ENCODE measurements around the gene SUOX. TPM values are rescaled to one million over a fixed set of nuclear protein-coding genes. Genes with fewer than 3 reads are reported as not detected.
A peak's percentile ranks its signal among the peaks of the same experiment; 100 is the strongest.

SUOX gene
- total RNA-seq, 6 donors from 2014 or later, result 12.8 to 36.3 (median 21.9) TPM

DNA sequence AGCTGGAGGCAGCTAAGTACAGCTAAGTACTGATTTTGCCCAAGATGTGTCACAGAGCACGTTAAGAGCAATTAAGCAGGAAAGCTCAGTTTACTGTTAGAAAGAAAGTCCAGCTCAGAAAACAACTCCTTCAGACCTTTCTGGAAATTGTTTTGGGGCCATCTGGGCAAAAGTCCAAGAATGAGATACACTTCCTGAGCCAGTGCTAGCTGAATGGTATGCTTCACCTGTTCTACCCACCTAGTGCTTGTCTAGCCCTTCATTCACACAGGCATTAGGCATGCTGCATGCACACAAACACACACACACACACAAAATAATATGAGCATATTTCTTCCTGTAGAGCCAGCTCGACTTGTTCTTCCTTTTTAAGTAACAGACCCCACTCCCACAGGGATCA lies 17.1 kb downstream of the SUOX start:
- H3K4me1 ChIP-seq, result peaks cover 0 to 16% (median 7%) of the 10 kb centered on the region in 4 donors
- peak in 1 of 2 donors; percentile 50 for DNase-seq
- no peaks in the 10 kb centered on the region for H3K27me3 ChIP-seq
- H3K9me3 ChIP-seq, result no peaks in the 10 kb centered on the region
- H3K36me3 ChIP-seq, result peaks cover 0 to 3% (median 0%) of the 10 kb centered on the region in 4 donors
- ATAC-seq (ENCODE audit: low FRiP score in 2 of 2), result peak in 1 of 2 donors; percentile 76
- WGBS, 2 donors, result 26 to 28% methylated on average over 2 of the region's 2 CpGs
- TF ChIP-seq POLR2AphosphoS5 (IDR thresholded peaks at IDR 0.05), result no peak
- TF ChIP-seq, protein P1, sequence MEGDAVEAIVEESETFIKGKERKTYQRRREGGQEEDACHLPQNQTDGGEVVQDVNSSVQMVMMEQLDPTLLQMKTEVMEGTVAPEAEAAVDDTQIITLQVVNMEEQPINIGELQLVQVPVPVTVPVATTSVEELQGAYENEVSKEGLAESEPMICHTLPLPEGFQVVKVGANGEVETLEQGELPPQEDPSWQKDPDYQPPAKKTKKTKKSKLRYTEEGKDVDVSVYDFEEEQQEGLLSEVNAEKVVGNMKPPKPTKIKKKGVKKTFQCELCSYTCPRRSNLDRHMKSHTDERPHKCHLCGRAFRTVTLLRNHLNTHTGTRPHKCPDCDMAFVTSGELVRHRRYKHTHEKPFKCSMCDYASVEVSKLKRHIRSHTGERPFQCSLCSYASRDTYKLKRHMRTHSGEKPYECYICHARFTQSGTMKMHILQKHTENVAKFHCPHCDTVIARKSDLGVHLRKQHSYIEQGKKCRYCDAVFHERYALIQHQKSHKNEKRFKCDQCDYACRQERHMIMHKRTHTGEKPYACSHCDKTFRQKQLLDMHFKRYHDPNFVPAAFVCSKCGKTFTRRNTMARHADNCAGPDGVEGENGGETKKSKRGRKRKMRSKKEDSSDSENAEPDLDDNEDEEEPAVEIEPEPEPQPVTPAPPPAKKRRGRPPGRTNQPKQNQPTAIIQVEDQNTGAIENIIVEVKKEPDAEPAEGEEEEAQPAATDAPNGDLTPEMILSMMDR (IDR thresholded peaks at IDR 0.05), result no peak
- no peak for TF ChIP-seq POLR2A (IDR thresholded peaks at IDR 0.05)
- no peak for TF ChIP-seq EP300 (IDR thresholded peaks at IDR 0.05)
- H3K27ac ChIP-seq, result peak overlapping the region; percentile 12 to 44 (median 38)
- no peak overlapping the region for H3K4me3 ChIP-seq

DNA sequence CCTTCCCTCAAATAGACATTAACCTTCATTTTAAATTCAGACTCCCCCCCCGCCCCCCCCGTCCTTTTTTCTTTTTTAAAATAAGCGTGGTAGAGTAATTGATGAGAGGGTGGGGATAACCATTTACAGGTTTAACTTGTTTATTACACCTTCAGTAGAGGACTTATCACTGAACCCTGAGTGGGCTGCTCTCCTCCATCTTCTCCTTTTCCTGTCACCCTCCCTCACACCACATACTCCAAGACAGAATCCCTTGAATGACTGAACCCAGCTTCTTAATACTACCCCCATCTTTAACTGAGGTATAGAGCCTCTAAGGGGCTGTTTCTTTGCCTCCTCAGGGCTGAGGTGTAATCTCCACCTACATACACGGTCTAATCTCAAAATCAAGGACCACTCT lies 20.1 kb downstream of the SUOX start:
- DNase-seq, result no peak
- Histone ChIP-seq H3K36me3 (peaks cover 0 to 3% (median 0%) of the 10 kb centered on the region in 4 donors), H3K9me3 (no peaks in the 10 kb centered on the region), H3K27ac (no peak overlapping the region), H3K4me1 (peaks cover 10 to 32% (median 28%) of the 10 kb centered on the region in 4 donors), H3K4me3 (no peak overlapping the region), H3K27me3 (no peaks in the 10 kb centered on the region)
- no peak for ATAC-seq (ENCODE audit: low FRiP score in 2 of 2)
- TF ChIP-seq, protein P1 (IDR thresholded peaks at IDR 0.05), result no peak
- TF ChIP-seq EP300 (IDR thresholded peaks at IDR 0.05) (no peak), POLR2AphosphoS5 (IDR thresholded peaks at IDR 0.05) (no peak), POLR2A (IDR thresholded peaks at IDR 0.05) (no peak)
- WGBS, 2 donors, result 83 to 96% methylated on average over 4 of the region's 4 CpGs

DNA sequence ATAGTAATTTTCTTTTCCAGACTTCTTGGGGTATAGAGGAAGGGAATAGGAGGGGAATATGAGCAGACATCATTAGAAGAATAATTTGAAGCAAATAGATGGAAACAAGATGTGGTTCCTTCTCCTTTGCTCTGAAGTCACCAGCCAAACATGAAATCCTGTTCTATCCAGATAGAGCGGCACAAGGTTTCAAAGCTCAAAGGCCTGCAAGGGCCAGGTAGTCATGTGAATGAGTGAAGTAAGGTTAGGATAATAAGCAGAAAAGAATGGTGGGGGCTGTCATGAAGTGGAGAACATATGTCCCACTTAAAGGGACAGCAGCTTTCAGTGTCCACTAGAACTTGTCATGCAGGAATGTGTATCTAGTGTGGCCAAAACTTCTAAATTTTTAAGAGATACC lies 21.3 kb downstream of the SUOX start:
- DNase-seq (no peak), ATAC-seq (ENCODE audit: low FRiP score in 2 of 2) (no peak)
- no peak overlapping the region for H3K4me3 ChIP-seq
- peaks cover 0 to 3% (median 0%) of the 10 kb centered on the region in 4 donors for H3K36me3 ChIP-seq
- no peaks in the 10 kb centered on the region for H3K9me3 ChIP-seq
- TF ChIP-seq, protein P1 (IDR thresholded peaks at IDR 0.05), result no peak
- no peak for TF ChIP-seq POLR2AphosphoS5 (IDR thresholded peaks at IDR 0.05)
- no peak for TF ChIP-seq EP300 (IDR thresholded peaks at IDR 0.05)
- TF ChIP-seq POLR2A (IDR thresholded peaks at IDR 0.05), result no peak
- WGBS, 2 donors, result 92 to 100% methylated on average over 1 of the region's 1 CpG
- H3K4me1 ChIP-seq, result peaks cover 11 to 30% (median 29%) of the 10 kb centered on the region in 4 donors
- no peak overlapping the region for H3K27ac ChIP-seq
- no peaks in the 10 kb centered on the region for H3K27me3 ChIP-seq

DNA sequence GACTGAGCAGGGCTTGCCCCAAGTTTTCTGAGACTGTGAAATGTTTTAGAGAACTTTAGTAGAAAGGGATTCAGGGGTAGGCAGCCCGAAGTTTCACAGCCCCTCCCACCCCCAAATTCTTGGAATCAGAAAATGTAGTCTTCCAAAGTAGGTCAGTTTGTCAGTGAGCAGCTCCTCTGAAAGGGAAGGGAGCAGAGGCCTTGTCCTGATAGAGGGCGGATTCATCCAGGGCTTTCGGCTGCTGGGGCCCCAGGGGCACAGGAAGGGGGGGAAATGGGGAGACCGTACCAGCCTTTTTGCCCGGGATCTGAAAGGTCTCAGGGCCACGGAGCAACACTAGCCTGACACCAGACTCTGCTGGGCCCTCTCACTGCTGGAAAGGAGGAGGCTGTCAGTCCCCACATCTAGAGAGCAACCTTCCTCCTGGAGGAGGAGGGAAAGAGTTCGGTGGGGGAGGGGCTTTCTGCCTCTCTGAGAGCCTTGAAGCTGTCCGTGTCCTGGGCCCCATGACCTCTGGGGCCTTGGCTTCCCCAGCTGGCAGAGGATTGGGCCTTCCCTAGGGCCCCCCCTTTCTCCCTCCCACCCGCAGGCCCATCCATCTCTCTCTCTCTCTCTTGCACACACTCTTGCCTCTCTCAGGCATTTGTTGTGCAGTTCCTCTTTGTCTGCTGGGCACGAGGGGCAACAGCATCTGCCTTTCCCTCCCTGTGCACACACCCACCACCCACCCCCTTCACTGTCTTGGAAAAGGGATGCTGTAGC lies 23.5 kb downstream of the SUOX start, which contains the start of gene IKZF4:
Gene IKZF4 (plus strand): TSS at position 621 of the 762 bp plus-strand sequence. CDS start 451 bp downstream, outside the sequence.
- H3K27ac ChIP-seq, result peak within 1 kb of the TSS; percentile 23 to 81 (median 62)
- WGBS, 2 donors, result 27 to 30% methylated on average over 8 to 10 of the region's 10 CpGs
- ATAC-seq (ENCODE audit: low FRiP score in 2 of 2) (peak; percentile 63 to 69), DNase-seq (peak; percentile 11 to 62)
- no peaks in the 10 kb centered on the region for H3K27me3 ChIP-seq
- peak within 1 kb of the TSS in 3 of 4 donors; percentile 20 to 40 (median 37) for H3K4me3 ChIP-seq
- no peaks in the 10 kb centered on the region for H3K9me3 ChIP-seq
- peaks cover 11 to 23% (median 19%) of the 10 kb centered on the region in 4 donors for H3K4me1 ChIP-seq
- peaks cover 0 to 6% (median 1%) of the 10 kb centered on the region in 4 donors for H3K36me3 ChIP-seq
- peak in 1 of 4 donors; percentile 16 for TF ChIP-seq EP300 (IDR thresholded peaks at IDR 0.05)
- TF ChIP-seq POLR2AphosphoS5 (IDR thresholded peaks at IDR 0.05), result no peak
- no peak for TF ChIP-seq POLR2A (IDR thresholded peaks at IDR 0.05)

DNA sequence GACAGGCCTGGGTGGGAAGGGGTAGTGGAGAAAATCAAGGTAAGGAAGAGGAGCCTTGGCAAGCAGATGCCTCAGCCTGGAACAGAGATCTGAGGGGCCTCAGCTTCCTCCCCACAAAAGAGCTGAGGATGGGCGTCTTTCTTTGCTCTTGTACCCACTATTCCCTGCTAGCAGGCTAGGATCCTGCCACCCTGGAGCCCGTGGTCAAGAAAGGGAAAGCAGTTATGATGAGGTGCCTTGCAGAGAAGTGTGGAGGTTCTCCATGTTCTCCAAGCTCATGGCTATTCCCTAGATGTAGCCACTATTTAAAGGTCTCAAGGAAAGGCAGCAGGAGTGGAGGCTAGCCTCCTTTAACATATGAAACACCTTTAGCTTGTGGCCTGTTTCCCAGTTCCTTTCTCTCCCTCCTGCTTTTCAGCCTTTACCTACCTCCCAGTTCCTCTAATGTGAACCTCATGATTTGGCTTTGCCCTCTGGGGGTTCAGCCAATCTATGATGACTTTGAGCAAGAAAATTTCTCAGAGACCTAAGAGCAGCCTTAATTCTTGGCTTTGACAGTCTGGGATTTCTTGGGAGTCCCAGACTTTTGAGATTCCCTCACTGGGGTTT lies 24.9 kb downstream of the SUOX start:
- Histone ChIP-seq H3K9me3 (no peaks in the 10 kb centered on the region), H3K36me3 (peaks cover 0 to 10% (median 2%) of the 10 kb centered on the region in 4 donors), H3K27ac (peak overlapping the region; percentile 23 to 81 (median 62)), H3K4me3 (peak overlapping the region in 2 of 4 donors; percentile 37 to 40), H3K4me1 (peaks cover 11 to 23% (median 19%) of the 10 kb centered on the region in 4 donors), H3K27me3 (no peaks in the 10 kb centered on the region)
- WGBS, 2 donors, result 22 to 45% methylated on average over 2 of the region's 2 CpGs
- DNase-seq (no peak), ATAC-seq (ENCODE audit: low FRiP score in 2 of 2) (no peak)
- TF ChIP-seq POLR2AphosphoS5 (IDR thresholded peaks at IDR 0.05) (no peak), EP300 (IDR thresholded peaks at IDR 0.05) (no peak), POLR2A (IDR thresholded peaks at IDR 0.05) (no peak)
- TF ChIP-seq, protein P1 (IDR thresholded peaks at IDR 0.05), result no peak

Data from upper lobe of left lung (tissue), 6 donors.